Esophagus muscularis mucosa (tissue), 4 donors: ENCODE data around the gene POLD1.
"Not testable (repeated sequence)": the region's sequence is repeated elsewhere in the genome, so short reads cannot be mapped to it uniquely, and the experiment has no call there.

Source experiments
- CTCF ChIP-seq, 3 experiments: fragments of 200-600 bp in 2 of 3; fragments of 450-650 bp in 1 of 3; sonication (generic) in 2 of 3; IDR thresholded peaks; one replicate each; pipeline ENCODE4 v1.5.1; 2017 to 2019; ENCODE audit warnings: antibody characterized with exemption in 3 of 3, mild to moderate bottlenecking in 2 of 3, moderate library complexity in 1 of 3
- EP300 ChIP-seq: sonication (generic); formaldehyde crosslinking; IDR thresholded peaks from one replicate; pipeline ENCODE4 v1.6.1; 2017; ENCODE audit warnings: antibody characterized with exemption
- POLR2AphosphoS5 ChIP-seq, 2 donors: sonication (generic); formaldehyde crosslinking; IDR thresholded peaks; one replicate each; pipeline ENCODE4 v1.6.1; 2017; ENCODE audit warnings: antibody characterized with exemption in 2 of 2

- not testable (repeated sequence) for TF ChIP-seq POLR2AphosphoS5 (IDR thresholded peaks at IDR 0.05); CTCF (IDR thresholded peaks at IDR 0.05); EP300
Observed at GRCh38 chr19:50390952-50391351, 6.8 kb downstream of the POLD1 start.
